Right lobe of liver (tissue), 6 donors: ENCODE measurements around the gene DTNB. TPM values are rescaled to one million over a fixed set of nuclear protein-coding genes. Genes with fewer than 3 reads are reported as not detected.
"Not testable (repeated sequence)": the region's sequence is repeated elsewhere in the genome, so short reads cannot be mapped to it uniquely, and the experiment has no call there.

Experiments used
- ATAC-seq, 4 donors: fragments of 200-7000 bp; cut with Tn5 transposase; one replicate each; pipeline ENCODE4 v1.9.1; 2020; ENCODE audit warnings: mild to moderate bottlenecking in 4 of 4, moderate library complexity in 4 of 4
- DNase-seq, 3 donors: peaks; one replicate each; pipeline ENCODE4 v3.0.0-alpha.2; 2020
- H3K27ac ChIP-seq, 3 donors: fragments of 200-600 bp; one replicate each; pipeline ENCODE4 v1.8.0; 2022
- H3K27me3 ChIP-seq, 2 donors: fragments of 200-600 bp; one replicate each; pipeline ENCODE4 v1.8.0; 2022
- H3K36me3 ChIP-seq, 4 donors: fragments of 200-600 bp; sonication (generic) in 1 of 4; one replicate each; pipeline versions ENCODE4 v1.5.1 to v1.8.0; 2017 to 2022; ENCODE audit warnings: control low read depth in 1 of 4
- H3K4me1 ChIP-seq, 4 donors: fragments of 200-600 bp; sonication (generic) in 1 of 4; one replicate each; pipeline versions ENCODE4 v1.5.1 to v1.8.0; 2017 to 2022; ENCODE audit warnings: control low read depth in 1 of 4
- H3K4me3 ChIP-seq, 3 donors: fragments of 200-600 bp; one replicate each; pipeline ENCODE4 v1.8.0; 2022
- H3K9me3 ChIP-seq, 4 donors: fragments of 200-600 bp; sonication (generic) in 1 of 4; one replicate each; pipeline versions ENCODE4 v1.5.1 to v1.8.0; 2017 to 2022; ENCODE audit warnings: control low read depth in 1 of 4
- POLR2A ChIP-seq: fragments of 450-650 bp; IDR thresholded peaks from one replicate; pipeline ENCODE4 v1.6.1; 2017; ENCODE audit warnings: antibody characterized with exemption, mild to moderate bottlenecking
- WGBS: methylation state at CpG from one replicate; pipeline ENCODE4 v1.1.6; 2018; ENCODE audit warnings: low coverage, low lambda C conversion rate; ENCODE audit not compliant: insufficient coverage; ENCODE audit errors: missing lambda C conversion rate; 5-methylcytosine and 5-hydroxymethylcytosine counted together
- intact Hi-C, 2 donors: fragments of 100-400 bp; cut with DNase I; formaldehyde crosslinking; loops; one replicate each; pipeline versions ENCODE4 v1.11.2 to v1.14.1; 2022
- total RNA-seq, 6 experiments: library from RNA; depleted of rRNA in 2 of 6; stranded (reverse); fragments of >200 nt in 2 of 6; fragmentation: NEBNext Ultra II Directional in 3 of 6; extraction: Animal tissue kit (Norgen Biotek cat#: 25700) in 3 of 6; gene quantifications; one replicate each; pipeline versions ENCODE4 v1.1.0 to v1.2.4, GENCODE V29; 2016 to 2023
- TF ChIP-seq, protein P1 (sequence below), 4 donors: fragments of 200-600 bp in 3 of 4; fragments of 450-650 bp in 1 of 4; IDR thresholded peaks; one replicate each; pipeline versions ENCODE4 v1.5.1 to v1.8.0; 2016 to 2022; ENCODE audit warnings: antibody characterized with exemption in 4 of 4, mild to moderate bottlenecking in 2 of 4
- donor health status: DM: no; HTN: yes; CAD: no.
- donor health status: DM: no; HTN: no; CAD: no.
- donor health status: DM: no; HTN: no; CAD: no.
- donor health status: DM: no; HTN: yes; CAD: no.
- donor health status: DM: no; HTN: yes; CAD: no.

The DTNB gene
- total RNA-seq, 6 experiments from 2014 or later, result 7.0 to 10.3 (median 8.8) TPM

DNA sequence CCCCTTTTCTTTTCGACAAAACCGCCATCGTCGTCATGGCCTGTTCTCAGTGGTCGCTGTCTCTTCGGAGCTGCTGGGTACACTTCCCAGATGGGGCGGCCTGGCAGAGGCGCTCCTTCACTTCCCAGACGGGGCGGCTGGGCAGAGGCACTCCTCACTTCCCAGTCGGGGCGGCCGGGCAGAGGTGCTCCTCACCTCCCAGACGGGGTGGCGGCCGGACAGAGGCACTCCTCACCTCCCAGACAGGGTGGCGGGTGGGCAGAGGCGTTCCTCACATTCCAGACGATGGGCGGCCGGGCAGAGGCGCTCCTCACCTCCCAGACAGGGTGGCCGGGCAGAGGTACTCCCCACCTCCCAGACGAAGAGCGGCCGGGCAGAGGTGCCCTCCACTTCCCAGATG lies 138.9 kb downstream of the DTNB start:
- intact Hi-C loops, result no loop called here
- ATAC-seq (no peak), DNase-seq (no peak)
- Histone ChIP-seq H3K27ac (no peak overlapping the region), H3K4me3 (no peak overlapping the region), H3K36me3 (no peaks in the 10 kb centered on the region), H3K4me1 (no peaks in the 10 kb centered on the region), H3K27me3 (no peaks in the 10 kb centered on the region), H3K9me3 (no peaks in the 10 kb centered on the region)
- TF ChIP-seq, protein P1, sequence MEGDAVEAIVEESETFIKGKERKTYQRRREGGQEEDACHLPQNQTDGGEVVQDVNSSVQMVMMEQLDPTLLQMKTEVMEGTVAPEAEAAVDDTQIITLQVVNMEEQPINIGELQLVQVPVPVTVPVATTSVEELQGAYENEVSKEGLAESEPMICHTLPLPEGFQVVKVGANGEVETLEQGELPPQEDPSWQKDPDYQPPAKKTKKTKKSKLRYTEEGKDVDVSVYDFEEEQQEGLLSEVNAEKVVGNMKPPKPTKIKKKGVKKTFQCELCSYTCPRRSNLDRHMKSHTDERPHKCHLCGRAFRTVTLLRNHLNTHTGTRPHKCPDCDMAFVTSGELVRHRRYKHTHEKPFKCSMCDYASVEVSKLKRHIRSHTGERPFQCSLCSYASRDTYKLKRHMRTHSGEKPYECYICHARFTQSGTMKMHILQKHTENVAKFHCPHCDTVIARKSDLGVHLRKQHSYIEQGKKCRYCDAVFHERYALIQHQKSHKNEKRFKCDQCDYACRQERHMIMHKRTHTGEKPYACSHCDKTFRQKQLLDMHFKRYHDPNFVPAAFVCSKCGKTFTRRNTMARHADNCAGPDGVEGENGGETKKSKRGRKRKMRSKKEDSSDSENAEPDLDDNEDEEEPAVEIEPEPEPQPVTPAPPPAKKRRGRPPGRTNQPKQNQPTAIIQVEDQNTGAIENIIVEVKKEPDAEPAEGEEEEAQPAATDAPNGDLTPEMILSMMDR (IDR thresholded peaks at IDR 0.05), result no peak
- TF ChIP-seq POLR2A, result no peak
- 97% methylated on average over 4 of the region's 26 CpGs for WGBS

DNA sequence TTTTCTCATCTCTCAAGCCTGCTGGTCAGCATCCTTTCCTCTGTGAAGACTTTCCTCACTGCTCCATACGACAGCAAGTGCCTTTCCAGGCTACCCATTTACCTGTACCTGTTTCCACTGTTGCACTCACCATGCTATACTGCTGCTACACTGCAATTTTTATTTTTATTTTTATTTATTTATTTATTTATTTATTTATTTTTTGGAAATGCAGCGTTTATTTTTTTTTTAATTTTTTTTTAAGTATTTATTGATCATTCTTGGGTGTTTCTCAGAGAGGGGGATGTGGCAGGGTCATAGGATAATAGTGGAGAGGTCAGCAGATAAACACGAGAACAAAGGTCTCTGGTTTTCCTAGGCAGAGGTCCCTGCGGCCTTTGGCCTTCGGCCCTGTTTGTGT lies 139.6 kb downstream of the DTNB start:
- 57% methylated on average over 4 of the region's 5 CpGs for WGBS
- DNase-seq, H3K27ac ChIP-seq, ATAC-seq, intact Hi-C loops, H3K27me3 ChIP-seq, H3K4me1 ChIP-seq, H3K36me3 ChIP-seq, H3K9me3 ChIP-seq, H3K4me3 ChIP-seq: not testable (repeated sequence)

DNA sequence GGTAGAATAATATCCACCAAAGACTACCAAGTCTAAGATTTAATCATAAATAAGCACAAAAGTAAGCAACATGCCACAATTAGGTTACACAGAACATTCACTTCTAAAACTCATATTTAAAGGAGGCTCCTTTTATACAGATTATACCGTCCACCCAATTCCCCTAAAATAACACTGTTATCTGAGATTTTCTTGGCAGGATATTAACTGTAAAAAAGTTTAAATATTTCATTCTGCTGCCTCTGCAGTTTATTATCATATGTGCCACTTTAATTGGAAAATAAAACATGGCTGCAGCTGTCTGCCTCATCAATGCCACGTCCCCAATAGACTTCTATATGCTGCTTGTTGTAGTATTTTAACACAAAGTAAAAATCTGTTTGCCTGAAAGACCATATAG lies 140.9 kb downstream of the DTNB start:
- DNase-seq, result no peak
- intact Hi-C loops, result no loop called here
- Histone ChIP-seq H3K36me3 (no peaks in the 10 kb centered on the region), H3K9me3 (no peaks in the 10 kb centered on the region), H3K4me1 (no peaks in the 10 kb centered on the region), H3K27me3 (no peaks in the 10 kb centered on the region), H3K27ac (no peak overlapping the region), H3K4me3 (no peak overlapping the region)
- no peak for ATAC-seq
- TF ChIP-seq, protein P1 (IDR thresholded peaks at IDR 0.05), result no peak
- TF ChIP-seq POLR2A, result no peak
- 73% methylated on average over 2 of the region's 2 CpGs for WGBS

DNA sequence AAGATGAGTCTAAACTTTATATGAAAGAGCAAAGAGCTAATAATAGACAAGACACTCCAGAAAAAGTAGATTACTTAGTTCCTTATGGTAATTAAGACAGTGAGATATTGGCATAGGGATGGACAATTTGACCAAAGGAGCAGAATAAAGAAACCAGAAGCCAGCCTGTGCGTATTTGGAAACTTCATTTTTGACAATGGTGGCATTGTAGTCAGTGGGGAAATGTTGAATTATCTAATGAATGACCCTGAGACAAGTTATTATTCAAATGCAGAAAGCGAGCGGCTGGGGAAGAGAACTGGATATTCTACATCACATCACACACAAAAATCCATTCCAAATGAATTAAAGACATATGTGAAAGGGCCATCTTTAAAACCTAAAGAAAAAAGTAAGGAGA lies 144.3 kb downstream of the DTNB start:
- no peaks in the 10 kb centered on the region for H3K27me3 ChIP-seq
- no peak overlapping the region for H3K4me3 ChIP-seq
- ATAC-seq (no peak), DNase-seq (no peak)
- H3K27ac ChIP-seq, result no peak overlapping the region
- no peaks in the 10 kb centered on the region for H3K9me3 ChIP-seq
- H3K36me3 ChIP-seq, result no peaks in the 10 kb centered on the region
- WGBS, result 100% methylated on average over 3 of the region's 3 CpGs
- intact Hi-C loops, result no loop called here
- no peak for TF ChIP-seq POLR2A
- TF ChIP-seq, protein P1 (IDR thresholded peaks at IDR 0.05), result no peak
- H3K4me1 ChIP-seq, result no peaks in the 10 kb centered on the region

DNA sequence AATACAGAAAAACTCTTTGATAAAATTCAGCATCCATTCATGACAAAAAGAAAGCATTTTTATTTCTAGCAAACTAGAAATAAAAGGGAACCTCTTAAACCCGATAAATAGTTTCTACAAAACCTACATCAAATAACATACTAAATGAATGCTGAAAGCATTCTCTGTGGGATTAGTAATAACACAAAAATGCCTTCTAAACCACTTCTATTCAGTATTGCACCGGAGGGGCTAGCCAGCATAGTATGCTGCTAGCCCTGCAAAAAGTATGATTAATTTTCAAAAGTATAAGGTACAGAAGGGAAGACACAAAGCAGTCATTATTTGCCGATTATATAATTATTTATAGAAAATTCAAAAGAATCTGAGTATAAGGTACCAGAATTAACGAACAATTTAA lies 145.2 kb downstream of the DTNB start:
- no peaks in the 10 kb centered on the region for H3K9me3 ChIP-seq
- H3K4me1 ChIP-seq, result no peaks in the 10 kb centered on the region
- H3K4me3 ChIP-seq, result no peak overlapping the region
- ATAC-seq (no peak), DNase-seq (no peak)
- 89% methylated on average over 4 of the region's 4 CpGs for WGBS
- H3K36me3 ChIP-seq, result no peaks in the 10 kb centered on the region
- intact Hi-C loops, result no loop called here
- no peak for TF ChIP-seq POLR2A
- TF ChIP-seq, protein P1 (IDR thresholded peaks at IDR 0.05), result no peak
- no peaks in the 10 kb centered on the region for H3K27me3 ChIP-seq
- H3K27ac ChIP-seq, result no peak overlapping the region
